Mammary epithelial cell (primary cell): Measurements from ENCODE around the gene SLC48A1.

Experiments
- EZH2 ChIP-seq: IDR thresholded peaks from 2 replicates; pipeline ENCODE4 v1.6.1; 2012; ENCODE audit warnings: low read length, inconsistent platforms, borderline replicate concordance
- TF ChIP-seq, protein P1 (sequence below), 2 donors: IDR thresholded peaks in 1 of 2; conservative IDR thresholded peaks in 1 of 2; 2 replicates each; pipeline ENCODE4 v1.5.1; 2011 to 2012; ENCODE audit warnings: inconsistent platforms in 2 of 2, low read length in 2 of 2, mild to moderate bottlenecking in 2 of 2, control low read depth in 1 of 2, low read depth in 1 of 2; ENCODE audit not compliant: insufficient read depth in 1 of 2; ENCODE audit errors: extremely low read depth in 1 of 2

GRCh38 chr12:47736216-47736615 is 36.8 kb upstream of the SLC48A1 start:
- TF ChIP-seq, protein P1, sequence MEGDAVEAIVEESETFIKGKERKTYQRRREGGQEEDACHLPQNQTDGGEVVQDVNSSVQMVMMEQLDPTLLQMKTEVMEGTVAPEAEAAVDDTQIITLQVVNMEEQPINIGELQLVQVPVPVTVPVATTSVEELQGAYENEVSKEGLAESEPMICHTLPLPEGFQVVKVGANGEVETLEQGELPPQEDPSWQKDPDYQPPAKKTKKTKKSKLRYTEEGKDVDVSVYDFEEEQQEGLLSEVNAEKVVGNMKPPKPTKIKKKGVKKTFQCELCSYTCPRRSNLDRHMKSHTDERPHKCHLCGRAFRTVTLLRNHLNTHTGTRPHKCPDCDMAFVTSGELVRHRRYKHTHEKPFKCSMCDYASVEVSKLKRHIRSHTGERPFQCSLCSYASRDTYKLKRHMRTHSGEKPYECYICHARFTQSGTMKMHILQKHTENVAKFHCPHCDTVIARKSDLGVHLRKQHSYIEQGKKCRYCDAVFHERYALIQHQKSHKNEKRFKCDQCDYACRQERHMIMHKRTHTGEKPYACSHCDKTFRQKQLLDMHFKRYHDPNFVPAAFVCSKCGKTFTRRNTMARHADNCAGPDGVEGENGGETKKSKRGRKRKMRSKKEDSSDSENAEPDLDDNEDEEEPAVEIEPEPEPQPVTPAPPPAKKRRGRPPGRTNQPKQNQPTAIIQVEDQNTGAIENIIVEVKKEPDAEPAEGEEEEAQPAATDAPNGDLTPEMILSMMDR (conservative IDR thresholded peaks at IDR 0.05 in 1 of 2, IDR thresholded peaks at IDR 0.05 in 1 of 2; ENCODE audit: extremely low read depth in 1 of 2, insufficient read depth in 1 of 2, low read depth in 1 of 2, low read length in 2 of 2), result no peak
- no peak for TF ChIP-seq EZH2
